ENCODE measurements around the gene CELSR1.
"Not testable (repeated sequence)": the region's sequence is repeated elsewhere in the genome, so short reads cannot be mapped to it uniquely, and the experiment has no call there.

The CELSR1 gene

DNA sequence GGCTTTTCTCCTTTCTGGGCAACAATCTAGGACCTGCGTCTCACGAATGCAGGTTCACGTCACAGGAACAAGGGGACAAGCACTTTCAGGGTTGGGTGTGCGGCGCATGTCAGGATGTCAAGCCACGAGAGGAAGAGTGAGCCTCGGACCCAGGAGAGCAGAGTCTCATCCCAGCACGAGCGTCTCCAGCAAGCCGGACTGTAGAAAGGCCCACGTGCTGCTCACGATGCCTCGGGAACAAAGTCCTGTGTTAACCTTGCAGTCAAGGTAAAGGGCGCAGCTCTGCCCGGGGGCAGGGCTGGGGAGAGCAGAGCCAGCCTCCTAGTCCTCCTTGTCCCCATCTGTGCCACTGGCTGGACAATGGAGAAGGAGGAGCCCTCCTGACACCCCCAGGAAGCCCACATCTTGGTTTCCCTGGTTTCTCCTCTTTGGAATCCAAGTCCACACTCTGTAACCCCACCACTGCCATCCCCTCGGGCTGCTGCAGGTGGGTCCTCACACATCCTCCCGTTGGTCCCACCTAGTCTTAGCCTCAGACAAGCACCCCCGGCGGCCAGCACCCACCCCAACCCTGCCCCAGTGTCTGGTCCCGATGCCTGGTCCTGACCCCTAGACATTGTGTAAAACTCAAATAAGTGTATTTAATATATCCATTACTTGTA lies 63.4 kb downstream of the CELSR1 start:
- no peak for DNase-seq

DNA sequence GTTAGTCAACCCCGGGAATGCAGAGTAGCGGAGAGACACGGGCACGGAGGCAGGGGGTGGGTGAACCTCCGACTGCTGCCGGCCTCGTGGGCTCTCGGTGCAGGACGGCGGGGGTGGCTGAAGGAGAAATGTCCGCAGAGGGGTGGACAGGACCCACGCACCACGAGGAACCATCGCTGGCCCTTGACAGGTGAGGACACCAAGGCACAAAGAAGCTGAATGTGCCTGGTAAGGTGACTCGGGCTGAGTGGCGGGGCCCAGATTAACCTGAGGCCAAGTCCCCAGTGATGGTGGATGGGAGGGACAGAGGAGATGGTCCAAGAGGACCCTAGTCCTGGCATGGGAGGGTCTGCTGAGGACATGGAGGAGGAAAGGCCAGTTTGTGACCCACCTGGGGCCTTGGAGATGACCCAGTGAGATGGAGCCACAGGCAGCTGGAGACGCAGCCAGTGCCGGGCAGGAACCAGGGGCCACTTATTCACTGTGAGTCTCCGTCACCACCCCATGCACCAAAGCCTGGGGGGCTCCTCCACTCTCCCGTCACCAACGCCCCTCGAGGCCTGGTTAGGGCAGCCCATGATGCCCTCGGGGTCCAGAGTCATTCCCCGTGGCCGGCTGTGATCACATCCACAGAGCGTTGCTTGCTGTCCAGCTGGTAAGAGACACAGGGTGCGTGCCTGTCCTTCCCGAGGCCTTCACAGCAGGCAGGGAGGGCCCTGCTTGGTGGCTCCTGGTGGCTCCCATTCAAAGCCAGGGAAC lies 64.2 kb downstream of the CELSR1 start:
- no peak for DNase-seq

DNA sequence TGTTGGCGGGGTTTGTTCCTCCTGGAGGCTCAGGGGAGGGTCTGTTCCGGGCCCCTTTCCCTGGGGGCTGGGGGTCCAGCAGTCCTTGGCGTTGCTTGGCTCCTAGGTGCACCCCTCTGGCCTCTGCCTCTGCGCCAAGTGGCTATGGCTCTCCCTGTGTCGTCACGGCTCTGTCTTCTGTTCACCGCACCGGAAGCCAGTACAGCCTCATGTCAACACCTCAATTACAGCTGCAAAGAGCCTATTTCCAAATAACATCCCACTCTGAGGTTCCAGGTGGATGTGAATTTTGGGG lies 64.8 kb downstream of the CELSR1 start:
- no peak for DNase-seq

DNA sequence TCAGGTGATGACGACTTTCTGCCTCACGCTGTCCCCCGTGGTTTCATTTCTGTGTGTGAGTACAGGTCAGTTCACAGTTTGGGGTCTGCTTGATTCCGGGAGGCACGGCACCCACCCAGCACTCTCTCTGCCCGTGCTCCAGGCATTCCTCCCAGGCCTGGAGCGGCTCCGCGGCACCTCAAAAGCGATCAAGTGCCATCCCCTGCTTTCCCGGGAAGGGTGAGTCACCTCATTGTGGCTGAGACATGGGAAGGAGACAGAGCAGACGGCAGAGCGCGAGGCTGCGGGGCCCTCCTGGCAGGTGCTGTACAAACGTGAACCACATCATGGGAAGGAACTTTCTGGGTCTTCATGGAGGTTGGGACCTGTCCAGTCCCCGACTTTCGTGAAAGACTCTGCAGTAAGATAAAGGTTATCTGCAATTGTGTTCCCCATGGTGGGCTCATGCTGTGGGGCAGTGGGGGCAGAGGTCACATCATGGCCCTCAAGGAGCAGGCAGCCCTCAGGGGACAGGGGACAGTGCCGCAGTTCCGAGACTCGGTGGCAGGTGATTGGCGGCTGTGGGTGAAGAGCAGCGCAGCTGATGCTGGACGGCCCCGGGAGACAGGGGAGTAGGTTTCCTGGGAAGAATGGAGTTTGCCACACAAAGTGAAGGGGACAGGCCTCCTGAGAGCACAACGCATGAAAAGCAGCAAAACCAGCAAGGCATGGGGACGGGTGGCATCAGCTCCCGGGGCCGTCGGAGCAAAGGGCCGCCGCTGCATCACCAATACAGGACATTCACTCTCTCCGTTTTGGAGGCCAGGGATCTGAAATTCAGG lies 65.3 kb downstream of the CELSR1 start:
- no peak for DNase-seq

DNA sequence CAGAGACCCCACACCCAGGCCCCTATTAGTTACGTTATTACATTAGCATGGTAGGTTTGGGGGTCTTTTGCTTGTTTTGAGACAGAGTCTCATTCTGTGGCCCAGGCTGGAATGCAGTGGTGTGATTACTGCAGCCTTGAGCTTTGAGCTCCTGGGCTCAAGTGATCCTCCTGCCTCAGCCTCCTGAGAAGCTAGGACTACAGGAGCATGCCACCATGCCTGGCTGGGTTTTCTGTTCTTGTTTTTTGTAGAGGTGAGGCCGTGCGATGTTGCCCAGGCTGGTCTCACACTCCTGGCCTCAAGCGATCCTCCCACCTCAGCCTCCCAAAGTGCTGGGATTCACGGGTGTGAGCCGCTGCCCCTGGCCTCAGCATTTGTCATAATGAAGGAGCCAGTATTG lies 66.1 kb downstream of the CELSR1 start:
- not testable (repeated sequence) for DNase-seq

DNA sequence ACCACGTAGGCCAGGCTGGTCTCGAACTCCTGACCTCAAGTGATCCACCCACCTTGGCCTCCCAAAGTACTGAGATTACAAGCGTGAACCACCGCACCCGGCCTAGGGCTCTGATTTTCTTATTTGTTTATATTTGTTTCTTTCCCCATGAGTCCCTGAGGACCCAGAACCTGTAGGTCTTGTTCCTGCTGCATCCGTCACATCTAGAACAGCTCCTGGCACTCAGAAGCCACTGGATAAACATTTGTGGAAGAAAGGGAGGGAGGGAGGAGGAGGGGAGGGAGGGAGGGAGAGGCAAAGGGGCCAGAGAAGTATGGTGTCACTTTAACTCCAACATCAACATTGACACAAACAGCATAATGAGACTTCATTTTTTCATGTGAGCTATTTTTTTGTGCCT lies 67.7 kb downstream of the CELSR1 start:
- DNase-seq = no peak

DNA sequence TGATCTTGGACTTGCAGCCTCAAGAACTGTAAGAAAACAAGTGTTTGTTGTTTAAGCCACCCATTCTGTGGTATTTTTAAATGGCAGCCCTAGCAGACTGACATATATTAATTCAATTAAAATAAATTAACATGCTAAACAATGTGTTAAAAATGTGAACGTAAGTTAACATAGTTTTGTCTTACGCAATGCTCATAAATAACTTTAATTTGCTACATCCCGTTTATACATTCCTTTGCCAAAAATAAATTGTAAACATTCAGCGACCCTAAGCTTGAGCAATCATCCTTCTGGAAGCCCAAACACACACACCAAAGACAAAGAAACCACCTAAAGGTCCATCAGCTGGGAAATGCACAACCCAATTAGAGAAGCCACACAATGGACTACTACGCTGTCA lies 70.4 kb downstream of the CELSR1 start:
- DNase-seq = no peak

DNA sequence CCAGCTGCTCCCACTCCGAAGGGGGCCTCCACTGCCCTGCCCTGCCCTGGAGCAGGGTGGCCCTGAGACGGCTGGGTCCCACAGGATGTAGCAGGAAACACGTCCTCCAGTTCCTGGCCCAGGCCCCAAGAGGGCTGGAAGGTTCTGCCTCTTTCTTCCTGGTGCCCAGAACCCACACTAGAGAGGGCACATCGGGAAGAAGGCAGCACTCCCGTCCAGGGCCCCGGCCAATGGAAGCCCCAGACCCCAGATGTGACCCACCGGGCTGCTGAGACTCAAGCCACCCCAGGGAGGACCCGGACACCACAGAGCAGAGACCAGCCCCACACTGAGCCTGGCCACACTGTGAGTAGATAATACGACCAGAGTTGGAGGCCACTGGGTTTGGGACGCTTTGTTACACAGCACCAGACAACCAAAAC lies 71.2 kb downstream of the CELSR1 start:
- DNase-seq = no peak

DNA sequence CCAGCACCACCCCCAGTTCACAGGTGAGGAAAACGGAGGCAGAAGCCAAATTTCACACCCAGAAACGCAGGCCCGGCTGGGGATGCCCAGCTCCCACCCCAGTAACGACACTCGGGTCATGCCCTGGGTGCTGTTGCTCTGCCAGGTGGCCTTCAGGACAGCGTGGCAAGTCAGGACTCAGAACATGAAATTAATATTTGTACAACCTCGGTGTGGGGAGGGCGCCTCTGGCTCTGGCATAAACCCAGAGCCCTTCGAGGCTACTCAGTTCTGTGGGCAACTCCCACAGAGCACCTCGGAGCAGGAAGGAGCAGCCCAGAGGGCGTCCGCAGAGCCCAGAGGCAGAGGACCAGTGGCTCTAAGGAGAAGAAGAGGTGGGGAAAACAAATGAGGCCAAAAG lies 71.6 kb downstream of the CELSR1 start:
- no peak for DNase-seq

DNA sequence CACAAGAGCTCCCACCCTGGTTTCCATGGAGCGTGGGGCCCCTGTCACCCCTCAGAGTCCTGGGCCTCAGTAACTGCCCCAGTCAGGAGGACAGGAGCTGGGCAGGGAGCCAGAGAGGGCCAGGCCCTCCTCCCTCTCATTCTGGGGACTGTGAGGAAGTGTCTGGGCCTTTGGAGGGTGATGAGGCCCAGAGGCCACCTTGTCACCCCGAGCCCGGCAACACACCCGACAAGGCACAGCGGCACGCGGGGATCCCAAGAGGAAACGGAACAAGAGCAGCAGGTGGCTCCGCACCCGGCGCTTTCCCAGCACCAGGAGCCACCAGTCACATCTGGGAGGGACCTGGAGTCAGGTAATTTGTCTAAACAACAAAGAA lies 72.1 kb downstream of the CELSR1 start:
- no peak for DNase-seq

DNA sequence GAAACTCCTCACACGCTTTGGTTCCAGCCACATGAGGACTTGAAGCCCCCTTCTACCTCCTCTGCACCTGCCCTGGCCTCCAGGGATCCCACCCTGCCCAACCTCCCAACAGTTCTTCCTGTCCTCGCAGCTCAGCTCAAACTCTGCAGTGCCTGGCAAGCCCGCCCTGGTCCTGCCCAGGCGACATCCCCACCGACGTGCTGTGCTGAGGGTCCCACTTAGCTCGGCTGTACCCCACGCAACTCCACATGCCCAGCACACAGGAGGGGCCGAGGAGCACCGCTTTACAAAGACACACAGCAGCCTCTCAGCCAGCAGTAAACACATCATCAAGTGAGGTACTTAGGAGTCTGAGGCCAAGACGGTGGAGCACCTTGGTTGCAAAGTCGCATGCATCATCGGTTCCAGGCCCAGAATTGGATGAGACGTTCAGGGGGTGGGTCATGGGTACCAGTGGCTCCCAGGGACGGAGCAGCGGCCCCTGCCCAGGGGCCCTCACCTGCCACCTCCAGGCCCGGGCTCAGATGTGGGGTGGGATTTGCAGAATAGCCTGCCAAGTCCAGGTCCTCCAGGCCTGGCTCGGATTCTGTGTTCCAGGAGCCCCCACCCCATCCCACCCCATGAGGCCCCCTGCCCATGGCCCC lies 72.6 kb downstream of the CELSR1 start:
- DNase-seq = no peak

DNA sequence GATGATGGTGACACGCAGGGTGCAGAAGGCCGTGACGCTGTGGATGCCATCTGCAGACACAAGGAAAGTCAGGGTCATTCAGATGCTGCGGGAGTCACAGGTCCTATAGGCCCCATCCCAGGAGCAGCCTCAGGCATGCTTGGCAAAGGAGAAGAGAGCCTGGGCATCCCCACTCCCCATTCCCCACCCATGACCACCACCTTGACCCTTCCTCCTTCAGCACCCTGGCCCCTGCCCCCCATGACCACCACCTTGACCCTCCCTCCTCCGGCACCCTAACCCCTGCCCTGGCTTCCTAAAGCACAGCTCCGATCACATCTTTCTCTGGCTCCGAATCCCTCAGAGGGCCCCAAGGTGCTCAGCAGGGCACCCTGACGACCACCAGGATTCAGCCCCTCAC lies 73.1 kb downstream of the CELSR1 start:
- DNase-seq = no peak

DNA sequence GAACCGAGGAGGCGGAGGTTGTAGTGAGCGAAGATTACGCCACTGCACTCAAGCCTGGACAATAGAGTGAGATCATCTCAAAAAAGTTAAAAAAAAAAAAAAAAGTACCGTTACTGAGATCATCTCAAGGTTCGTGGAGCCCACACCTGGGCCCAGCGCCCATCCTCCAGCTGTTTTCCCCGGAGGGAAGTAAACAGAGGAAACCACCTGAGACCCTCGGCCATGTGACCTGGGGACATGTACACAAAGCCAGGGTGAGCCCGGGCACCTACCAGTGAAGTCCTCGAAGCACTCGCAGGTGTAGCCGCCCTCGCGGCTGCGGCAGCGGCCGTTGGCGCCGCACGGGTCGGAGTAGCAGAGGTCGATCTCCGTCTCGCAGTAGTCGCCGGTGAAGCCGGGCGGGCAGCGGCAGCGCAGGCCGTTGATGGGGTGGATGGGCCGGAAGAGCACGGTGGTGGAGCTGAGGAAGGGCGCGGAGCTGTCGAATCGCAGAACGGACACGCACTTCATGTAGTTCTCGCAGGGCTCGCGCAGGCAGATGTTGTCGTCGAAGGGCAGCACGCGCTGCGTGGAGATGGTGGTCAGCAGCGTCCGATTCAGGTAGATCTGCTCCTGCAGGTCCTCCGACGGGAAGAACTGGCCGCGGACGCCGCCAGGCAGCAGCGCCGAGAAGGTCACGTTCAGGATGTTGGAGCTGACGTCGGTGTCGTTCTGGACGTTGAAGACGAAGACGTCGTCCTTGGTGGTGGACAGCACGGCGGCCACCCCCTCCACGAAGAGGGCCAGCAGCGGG lies 73.8 kb downstream of the CELSR1 start:
- no peak for DNase-seq

DNA sequence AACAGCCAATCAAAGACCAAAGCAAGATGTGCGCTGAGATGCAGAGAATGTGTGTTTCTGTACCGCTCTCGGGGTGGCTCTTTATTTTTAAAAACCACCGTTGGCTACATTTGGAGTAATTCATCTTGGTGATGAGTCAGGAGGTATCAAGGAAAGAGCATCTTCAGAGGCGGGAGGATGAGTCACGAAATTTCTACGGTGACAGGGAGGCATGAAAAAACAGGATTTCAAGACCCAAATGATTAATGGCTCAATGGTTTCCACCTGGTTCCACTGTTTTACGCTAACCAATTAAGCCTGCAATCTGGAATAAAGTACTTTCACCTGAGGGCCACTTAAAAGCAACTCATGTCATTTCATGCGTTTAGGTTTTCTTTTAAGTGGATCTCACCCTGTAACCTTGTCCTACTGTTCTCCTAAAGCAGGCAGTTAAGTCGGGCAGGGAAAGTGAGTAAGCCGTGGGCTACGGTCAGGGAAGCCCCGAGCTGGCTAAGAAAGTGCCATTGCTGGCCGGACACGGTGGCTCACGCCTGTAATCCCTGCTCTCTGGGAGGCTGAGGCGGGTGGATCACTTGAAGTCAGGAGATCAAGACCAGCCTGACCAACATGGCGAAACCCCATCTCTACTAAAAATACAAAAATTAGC lies 74.6 kb downstream of the CELSR1 start:
- no peak for DNase-seq

DNA sequence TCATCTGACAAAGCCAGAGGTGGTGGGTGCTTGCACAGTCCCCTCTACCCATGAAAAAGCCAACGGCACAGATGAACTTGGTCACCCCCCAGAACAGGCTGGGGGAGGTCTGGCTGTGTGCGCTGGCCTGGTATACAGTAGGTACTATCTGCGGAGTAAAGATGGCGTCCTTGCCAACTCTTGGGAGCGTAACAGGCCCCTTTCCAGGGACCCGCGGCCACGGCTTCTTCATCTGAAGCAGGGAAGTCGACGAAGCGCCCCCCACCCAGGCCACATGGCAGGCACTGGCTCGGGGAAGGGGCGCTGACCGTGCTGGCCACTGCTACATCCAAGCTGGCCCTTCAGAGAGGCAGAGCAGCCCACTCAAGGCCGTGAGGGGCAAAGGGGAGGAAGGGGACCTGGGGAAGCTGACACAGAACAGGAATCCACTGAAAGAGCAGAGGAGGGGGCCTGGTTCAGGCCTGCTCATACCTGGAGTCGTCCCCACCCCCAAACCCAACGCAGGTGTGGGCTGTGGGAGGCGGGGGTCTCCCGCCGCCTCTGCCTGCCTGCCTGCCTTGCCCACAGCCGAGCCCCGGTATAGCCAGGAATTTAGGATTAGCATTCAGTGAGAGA lies 75.7 kb downstream of the CELSR1 start:
- no peak for DNase-seq

DNA sequence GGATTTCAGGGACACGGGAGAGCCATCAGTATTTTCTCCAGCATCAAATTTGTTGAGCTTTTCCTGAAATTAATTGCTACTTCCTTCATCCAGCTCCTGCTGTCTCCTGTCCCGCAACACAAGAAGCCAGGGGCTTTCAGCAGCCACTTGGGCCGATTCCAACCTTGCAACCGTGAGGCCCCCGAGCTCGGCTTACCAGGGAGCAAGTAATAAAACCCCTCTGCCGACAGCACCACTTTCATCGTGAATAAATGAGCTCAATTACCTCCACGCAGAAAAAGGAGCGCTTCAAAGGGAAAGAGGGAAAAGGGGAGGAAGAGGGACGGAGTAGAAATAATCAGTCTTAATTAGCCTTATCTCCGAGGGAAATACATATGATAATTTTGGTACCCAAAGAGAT lies 76.6 kb downstream of the CELSR1 start:
- no peak for DNase-seq

DNA sequence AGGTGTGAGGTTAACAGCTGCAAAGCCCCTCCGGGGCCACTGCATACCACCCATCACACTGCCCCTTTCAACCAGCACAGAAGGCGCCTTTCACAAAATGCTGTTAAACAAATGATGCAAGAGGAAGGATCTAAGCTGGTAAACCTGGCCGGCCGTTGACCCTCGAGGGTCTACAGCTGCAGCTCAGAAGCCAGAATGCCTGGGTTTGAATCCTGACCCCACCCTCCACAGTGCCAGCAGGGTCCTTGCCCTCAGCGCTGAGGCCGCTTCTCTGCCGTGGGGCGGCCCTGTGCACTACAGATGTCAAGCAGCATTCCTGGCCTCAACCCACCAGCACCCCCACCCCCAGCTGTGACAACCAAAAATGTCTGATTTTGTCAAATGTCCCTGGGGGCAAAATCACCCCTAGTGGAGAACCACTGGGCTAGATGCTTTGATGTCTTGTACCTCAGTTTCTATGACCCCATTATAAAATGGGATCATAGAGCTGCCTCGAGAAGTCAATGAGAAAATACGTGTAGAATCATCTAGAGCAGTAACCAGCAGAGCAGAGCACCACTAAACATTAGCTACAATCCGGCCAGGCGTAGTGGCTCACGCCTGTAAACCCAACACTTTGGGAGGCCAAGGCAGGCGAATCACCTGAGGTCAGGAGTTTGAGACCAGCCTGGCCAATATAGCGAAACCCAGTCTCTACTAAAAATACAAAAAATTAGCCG lies 77.9 kb downstream of the CELSR1 start:
- DNase-seq = no peak

DNA sequence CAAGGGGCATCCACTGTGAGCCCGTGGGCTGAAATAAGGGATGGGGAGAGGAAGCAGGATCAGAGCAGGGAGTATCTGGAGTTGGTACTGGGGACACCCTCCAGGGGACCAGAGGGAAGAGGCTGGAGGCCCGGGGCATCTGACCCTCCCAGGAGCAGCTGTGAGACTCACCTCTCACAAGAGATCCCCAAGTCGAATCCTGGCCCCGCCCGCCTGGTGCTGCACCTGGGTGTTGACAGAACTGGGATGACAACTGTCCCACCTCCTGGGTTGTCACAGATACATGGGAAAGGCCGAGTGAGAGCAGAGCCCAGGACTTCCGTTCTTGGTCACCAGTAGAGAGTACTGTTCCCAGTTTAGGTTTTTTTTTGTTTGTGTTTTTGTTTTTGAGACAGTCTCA lies 78.9 kb downstream of the CELSR1 start:
- no peak for DNase-seq

DNA sequence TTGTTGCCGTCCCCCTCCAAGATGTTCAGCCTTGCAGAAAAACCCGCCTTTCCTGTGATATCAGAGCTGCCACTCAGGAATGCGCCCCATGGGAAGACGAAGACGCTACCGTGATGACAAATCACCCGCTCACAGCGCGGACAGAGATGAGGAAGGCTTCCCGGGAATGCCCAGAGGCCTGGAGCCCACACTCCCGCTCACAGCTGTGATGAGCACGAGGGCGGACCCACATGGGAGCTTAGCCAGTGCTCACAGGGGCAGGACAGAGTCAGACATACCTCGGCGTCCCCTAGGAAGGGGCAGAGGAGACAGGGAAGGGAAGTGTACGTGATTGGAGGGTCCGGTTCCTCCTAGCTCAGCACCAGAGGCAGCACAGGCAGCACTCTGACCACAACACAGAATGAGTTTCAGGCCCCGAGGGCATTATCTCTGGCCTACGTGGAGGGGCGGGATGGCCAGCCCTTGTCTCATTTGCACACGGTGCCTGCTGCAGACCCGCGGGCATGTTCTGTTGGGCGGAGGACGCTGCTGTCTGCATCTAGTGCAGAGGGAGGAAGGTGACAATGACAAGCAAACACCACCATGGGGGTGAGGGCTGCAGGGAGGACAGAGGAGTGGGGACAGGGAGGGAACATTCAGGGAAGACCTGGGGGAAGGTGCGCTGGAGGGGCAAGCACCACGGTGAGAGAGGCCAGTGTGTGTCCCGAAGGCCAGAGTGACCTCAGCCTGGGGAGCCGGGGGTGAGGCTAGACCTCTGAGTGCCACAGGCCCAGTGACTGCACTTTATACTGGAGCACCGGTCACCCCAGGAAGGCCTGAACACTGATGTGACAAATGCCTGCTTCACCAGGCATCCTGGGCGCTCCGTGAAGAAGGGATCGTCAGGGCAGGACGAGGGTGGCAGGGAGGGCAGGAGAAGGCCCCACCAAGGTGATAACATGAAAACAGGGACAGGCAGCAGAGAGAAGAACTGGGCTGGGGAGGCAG lies 79.6 kb downstream of the CELSR1 start:
- no peak for DNase-seq

DNA sequence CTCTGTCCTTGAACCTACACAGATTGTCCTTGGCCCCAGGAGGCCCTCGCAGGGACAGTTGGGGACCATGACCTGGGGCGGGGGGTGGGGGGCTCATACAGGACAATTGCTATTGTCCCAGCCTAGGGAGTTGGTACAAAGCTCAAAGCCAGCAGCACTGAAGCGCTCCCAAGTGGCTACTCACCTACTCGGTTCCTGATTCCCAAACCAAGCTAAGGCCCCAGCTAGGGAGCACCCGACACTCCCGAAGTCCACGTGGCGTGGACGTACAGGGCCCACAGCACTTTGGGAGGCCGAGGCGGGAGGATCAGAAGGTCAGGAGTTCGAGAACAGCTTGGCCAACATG lies 80.6 kb downstream of the CELSR1 start:
- DNase-seq = no peak
